GM19240 (cell line): Measurements from ENCODE around the gene CNIH2.

Source experiments
- DNase-seq: peaks from one replicate; pipeline ENCODE4 v3.0.0; 2011; ENCODE audit warnings: low spot score; ENCODE audit not compliant: insufficient read length

CNIH2 gene

DNA sequence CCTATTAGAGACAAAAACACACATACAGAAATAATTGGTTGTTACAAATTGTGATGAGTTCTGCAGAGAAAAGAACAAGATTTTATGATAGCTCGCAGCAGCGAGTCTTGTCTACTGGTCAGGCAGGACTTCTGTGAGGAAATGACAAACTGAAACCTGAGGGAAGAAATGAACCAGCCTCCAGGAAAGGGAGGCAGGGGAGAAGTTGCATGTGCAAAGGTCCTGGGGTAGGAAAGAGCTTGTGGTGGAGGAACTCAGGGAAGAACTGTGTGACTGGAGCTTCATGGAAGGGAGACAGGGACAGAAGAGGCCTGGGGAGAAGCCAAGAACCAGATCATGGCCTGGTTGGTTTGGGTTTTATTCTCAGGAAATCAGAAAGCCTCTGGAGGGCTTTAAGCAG, 18.8 kb upstream of the CNIH2 start:
- DNase-seq = no peak

- no peak for DNase-seq
Observed at GRCh38 chr11:66259956-66260355, 18.0 kb upstream of the CNIH2 start.

DNA sequence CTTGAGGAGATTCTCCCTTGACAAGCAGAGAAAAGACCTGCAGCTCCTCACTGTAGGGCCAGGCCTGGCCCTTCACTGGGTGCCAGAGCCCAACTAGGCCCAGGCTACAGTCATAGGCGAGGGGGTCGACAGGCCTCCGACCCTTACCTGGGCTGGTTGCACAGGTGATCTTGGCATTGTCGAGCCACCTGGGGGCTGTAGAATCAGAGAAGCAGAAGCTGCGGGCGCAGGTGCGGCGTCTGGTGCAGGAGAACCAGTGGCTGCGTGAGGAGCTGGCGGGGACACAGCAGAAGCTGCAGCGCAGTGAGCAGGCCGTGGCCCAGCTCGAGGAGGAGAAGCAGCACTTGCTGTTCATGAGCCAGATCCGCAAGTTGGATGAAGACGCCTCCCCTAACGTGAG, 16.4 kb upstream of the CNIH2 start:
- DNase-seq = no peak

DNA sequence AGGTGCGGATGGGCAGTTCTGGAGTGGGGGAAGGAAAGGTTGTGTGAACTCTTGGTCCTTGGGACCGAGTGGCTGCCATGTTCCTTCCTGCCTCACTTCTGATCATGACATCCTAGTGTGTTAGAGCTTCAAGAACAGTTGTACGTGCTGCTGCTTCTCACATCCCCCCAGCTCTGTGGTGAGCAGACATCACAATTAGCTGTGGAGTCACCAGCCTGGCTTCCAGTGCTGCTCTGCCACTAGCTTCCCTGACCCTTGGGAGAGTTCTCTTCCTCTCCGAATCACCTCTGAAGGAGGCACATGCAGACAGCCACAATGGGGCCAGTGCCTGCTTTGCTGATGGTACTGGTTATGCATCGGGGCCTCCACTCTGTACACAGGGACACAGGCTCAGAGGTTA, 15.8 kb upstream of the CNIH2 start:
- DNase-seq = no peak

DNA sequence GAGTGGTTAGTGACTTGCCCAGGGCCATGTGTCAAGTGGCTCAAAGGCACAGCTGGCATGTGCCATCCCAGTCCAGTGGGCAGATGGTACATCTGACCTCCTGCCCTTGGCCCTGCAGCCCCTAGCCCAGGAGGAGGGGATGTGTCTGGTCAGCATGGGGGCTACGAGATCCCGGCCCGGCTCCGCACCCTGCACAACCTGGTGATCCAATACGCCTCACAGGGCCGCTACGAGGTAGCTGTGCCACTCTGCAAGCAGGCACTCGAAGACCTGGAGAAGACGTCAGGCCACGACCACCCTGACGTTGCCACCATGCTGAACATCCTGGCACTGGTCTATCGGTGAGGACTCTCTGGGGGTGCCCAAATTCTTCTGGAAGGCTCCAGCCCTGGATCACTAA, 15.3 kb upstream of the CNIH2 start:
- no peak for DNase-seq

GRCh38 chr11:66263231-66263630, 14.7 kb upstream of the CNIH2 start:
- DNase-seq = no peak

- no peak for DNase-seq
Observed at GRCh38 chr11:66263785-66264184, 14.2 kb upstream of the CNIH2 start.

GRCh38 chr11:66264383-66264782, 13.6 kb upstream of the CNIH2 start:
- DNase-seq = no peak

GRCh38 chr11:66264914-66265313, 13.1 kb upstream of the CNIH2 start:
- no peak for DNase-seq

DNA sequence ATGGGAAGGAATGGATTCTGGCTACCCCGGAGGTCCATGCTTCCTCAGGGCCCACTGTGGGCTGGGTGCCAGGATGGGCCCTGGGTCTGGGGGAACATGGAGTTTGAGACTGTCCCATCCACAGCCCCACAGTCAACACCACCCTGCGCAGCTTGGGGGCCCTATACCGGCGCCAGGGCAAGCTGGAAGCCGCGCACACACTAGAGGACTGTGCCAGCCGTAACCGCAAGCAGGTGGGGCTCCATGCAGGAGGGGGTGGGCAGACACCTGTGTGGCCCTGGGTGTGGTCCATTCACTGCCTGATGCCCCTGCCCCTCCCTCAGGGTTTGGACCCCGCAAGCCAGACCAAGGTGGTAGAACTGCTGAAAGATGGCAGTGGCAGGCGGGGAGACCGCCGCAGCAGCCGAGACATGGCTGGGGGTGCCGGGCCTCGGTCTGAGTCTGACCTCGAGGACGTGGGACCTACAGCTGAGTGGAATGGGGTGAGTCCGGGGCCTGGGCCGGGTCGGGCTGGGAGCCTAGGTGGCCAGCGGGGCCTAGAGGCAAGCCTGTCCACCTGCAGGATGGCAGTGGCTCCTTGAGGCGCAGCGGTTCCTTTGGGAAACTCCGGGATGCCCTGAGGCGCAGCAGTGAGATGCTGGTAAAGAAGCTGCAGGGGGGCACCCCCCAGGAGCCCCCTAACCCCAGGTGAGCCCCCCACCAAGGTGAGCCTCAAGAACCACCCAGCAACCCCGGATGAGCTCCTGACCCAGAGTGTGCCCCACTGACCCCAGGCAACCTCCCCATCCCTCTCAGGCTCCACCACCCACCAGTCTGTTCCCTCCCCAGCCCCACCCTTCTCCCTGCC, 12.2 kb upstream of the CNIH2 start:
- no peak for DNase-seq

GRCh38 chr11:66266378-66267038, 11.5 kb upstream of the CNIH2 start:
- no peak for DNase-seq

DNA sequence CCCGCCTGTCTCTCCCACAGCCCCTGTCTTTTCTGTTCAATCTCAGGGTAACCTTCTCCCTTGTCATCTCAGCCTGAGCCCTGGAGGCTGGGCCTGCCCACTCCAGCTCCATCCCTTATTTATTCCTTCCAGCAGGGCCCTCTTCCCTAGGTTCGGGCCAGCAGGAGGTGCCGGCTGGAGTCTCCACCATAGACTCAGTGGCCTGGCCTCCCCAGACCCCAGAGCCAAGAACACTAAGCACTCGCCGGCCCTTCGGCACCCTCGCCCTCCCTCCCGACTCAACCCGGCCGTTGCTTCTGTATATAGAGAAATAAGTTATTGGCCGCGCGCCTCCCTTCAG, 11.0 kb upstream of the CNIH2 start:
- DNase-seq = no peak

DNA sequence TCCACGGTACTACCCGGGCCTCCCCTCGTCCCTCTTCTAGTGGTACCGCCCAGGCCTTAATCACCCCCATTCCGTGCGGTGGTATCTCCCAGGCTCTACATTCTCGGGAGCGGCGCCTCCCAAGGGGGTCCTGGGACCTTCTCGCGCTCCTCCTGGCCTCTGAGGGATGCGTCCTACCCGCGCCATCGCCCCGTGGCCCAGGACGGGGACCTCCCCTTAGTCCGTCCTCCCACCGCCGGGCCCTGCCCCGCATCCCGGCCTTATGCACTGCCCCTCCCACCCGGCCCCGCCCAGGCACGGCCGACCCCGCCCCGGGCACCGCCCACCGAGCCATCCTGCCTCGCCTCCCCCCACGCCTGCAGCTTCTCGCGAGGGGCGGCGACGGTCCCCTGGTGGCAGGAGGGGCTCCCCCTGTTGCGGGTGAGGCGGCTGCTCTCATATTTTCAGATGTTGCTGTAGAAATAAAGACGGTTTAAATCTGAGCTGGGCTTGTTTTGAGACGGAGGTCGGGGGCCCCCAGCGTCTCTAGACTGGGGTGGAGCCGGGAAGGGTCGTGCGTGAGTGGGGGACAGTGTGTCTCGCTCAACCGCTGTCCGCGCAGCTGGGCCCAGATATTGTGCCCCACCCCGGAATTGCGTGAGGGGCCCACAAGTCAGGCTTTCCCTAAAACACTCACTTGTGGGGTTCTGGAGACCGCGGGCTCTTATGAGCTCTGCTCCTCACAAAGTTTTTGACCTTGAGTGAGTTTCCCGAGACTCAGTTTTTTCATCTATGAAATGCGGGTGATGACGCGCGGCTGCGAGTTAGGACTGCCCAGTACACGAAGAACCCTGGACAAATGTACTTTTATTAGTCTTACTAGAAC, 10.4 kb upstream of the CNIH2 start:
- peak; percentile 57 for DNase-seq

DNA sequence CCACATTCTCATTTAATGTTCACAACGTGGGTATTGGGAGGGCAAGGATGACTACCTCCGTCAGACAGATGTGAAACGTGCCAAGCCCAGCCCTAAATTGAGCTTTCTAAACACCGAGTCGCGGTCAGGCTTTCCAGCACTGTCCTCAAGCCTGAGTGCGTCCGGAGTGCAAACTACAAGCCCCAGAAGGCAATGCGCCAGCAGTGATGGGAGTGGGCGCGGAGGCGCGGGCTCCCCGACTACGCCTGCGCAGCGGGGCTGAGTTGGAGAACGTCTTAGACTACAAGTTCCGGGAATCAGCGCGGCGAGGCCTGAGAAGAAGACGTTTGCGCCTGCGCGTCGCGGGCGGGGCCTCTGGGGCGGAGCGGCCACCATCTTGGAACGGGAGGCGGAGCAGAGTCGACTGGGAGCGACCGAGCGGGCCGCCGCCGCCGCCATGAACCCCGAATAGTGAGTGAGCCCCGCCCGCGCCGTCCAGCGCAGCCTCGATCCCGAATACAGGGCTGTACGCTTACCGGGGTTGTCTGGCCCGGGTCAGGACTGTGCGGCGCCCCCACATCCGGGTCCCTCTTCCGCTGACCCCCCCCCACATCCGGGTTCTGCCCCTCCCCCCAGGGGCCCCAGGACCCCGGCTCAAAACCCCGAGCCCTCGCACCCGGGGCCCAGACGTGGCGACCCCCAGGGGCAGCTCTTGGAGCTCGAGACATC, 9.6 kb upstream of the CNIH2 start, which contains the start of gene RAB1B:
RAB1B (plus strand) TSS at position 396 of the 708 bp plus-strand sequence; CDS start at position 437, 41 bp downstream.
- DNase-seq = peak; percentile 95

DNA sequence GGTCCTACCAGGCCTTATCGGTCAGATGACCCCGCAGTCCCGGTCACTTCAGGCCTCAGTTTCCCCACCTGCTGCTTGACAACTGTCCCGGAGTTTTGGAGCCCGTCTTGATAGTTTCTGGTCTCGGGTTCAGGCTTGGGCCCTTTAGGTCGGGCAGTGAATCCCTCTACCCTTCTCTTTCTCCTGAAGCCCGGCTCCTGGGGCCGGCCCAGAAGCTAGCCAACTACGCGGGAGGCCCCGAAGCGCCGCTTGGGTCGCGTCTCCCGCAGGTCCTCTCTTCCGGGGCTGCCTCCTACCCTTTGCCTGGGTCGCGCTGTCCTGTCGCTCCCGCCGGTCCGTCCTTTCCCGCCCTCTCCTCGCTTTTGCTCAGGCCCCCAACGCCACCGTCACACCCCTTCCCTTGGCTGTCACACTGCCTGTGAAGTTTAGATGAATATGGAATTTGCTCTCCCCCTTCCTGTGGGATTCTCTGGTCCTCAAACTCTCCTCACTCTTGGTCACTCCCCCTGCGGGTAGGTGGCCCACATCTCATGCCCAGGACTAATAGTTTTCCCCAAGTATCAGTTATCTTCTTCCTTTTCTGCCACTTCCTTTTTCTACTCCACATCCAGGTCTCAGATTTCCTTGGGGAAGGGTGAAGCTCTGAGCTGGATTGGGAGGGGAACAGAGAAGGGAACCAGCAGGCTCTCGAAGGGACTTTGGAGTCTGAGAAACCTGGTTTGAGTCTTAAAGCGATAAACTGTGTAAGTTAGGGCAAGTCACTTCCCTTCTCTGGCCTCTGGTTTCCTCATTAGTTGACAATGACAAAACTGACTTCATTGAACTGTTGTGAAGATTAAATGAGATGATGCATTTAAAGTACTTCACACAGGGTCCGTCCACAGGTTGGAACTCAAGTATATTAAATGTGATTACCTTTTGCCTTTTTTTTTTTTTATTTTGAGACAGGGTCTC, 8.7 kb upstream of the CNIH2 start:
- DNase-seq = no peak

- no peak for DNase-seq
Observed at GRCh38 chr11:66271816-66272215, 6.2 kb upstream of the CNIH2 start.

DNA sequence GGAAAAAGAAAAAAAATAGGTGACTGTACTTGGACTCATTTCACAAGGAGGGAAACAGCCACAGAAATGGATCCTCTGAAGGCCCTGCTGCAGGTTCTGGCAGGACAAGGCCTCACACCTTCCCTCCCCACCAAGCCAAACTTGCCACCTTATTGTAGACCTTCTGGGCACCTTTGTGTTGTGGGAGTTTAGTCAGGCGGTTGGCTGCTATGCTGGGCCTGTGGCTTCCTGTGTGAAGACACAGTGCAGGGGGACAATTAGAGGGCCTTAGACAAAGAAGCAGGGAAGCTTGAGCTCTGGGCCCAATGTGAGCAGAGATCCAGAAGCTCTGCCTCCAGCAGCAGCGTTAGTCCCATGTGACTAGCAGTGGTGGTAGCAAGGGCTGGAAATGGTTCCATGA, 5.4 kb upstream of the CNIH2 start:
- DNase-seq = no peak

DNA sequence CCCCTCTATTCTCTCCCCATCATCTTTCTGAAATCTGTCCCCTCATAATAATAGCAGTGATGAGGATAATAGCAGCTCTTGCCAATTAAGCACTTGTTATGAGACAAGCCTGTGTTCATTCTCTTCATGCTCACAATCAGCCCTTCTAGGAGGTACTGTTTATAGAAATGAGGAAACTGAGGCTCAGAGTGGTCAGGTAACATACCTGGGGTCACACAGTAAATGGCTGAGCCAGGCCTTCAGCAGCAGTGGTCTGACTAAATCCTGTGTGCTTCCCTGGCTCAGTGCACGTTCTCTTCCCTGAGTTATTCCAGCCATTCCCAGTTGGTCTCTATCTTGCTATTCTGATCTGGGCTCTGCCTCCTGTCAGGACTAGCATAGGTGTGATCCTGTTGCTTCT, 3.8 kb upstream of the CNIH2 start:
- DNase-seq = no peak

GRCh38 chr11:66275396-66275795, 2.6 kb upstream of the CNIH2 start:
- DNase-seq = no peak

DNA sequence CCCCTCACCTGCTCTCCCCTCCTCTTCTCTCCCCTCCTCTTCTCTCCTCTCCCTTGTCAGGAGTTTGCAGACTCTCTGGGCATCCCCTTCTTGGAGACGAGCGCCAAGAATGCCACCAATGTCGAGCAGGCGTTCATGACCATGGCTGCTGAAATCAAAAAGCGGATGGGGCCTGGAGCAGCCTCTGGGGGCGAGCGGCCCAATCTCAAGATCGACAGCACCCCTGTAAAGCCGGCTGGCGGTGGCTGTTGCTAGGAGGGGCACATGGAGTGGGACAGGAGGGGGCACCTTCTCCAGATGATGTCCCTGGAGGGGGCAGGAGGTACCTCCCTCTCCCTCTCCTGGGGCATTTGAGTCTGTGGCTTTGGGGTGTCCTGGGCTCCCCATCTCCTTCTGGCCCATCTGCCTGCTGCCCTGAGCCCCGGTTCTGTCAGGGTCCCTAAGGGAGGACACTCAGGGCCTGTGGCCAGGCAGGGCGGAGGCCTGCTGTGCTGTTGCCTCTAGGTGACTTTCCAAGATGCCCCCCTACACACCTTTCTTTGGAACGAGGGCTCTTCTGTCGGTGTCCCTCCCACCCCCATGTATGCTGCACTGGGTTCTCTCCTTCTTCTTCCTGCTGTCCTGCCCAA, 1.9 kb upstream of the CNIH2 start:
- DNase-seq = no peak
